Measurements from ENCODE around the gene KLHL3.

GRCh38 chr5:137598399-137598798 is 137.5 kb downstream of the KLHL3 start:
- no peak for TF ChIP-seq POLR2A (IDR thresholded peaks at IDR 0.05)
- TF ChIP-seq, protein P1, sequence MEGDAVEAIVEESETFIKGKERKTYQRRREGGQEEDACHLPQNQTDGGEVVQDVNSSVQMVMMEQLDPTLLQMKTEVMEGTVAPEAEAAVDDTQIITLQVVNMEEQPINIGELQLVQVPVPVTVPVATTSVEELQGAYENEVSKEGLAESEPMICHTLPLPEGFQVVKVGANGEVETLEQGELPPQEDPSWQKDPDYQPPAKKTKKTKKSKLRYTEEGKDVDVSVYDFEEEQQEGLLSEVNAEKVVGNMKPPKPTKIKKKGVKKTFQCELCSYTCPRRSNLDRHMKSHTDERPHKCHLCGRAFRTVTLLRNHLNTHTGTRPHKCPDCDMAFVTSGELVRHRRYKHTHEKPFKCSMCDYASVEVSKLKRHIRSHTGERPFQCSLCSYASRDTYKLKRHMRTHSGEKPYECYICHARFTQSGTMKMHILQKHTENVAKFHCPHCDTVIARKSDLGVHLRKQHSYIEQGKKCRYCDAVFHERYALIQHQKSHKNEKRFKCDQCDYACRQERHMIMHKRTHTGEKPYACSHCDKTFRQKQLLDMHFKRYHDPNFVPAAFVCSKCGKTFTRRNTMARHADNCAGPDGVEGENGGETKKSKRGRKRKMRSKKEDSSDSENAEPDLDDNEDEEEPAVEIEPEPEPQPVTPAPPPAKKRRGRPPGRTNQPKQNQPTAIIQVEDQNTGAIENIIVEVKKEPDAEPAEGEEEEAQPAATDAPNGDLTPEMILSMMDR (IDR thresholded peaks at IDR 0.05), result no peak
